ENCODE measurements around the gene CORO2B.

Gene CORO2B

GRCh38 chr15:68574046-68574445 lies 4.7 kb upstream of the CORO2B start:
- no peak for DNase-seq (ENCODE audit: low spot score)

- no peak for DNase-seq (ENCODE audit: low spot score)
These were observed 4.2 kb upstream of the CORO2B start for GRCh38 chr15:68574629-68575028.

- no peak for DNase-seq (ENCODE audit: low spot score)
These were observed 2.4 kb upstream of the CORO2B start for GRCh38 chr15:68576235-68576892.

- no peak for DNase-seq (ENCODE audit: low spot score)
These were observed 416 bp upstream of the CORO2B start for GRCh38 chr15:68578175-68578979.

- DNase-seq (ENCODE audit: low spot score) = no peak
These were observed 1.5 kb downstream of the CORO2B start for GRCh38 chr15:68580026-68580882.

- no peak for DNase-seq (ENCODE audit: low spot score)
These were observed 2.0 kb downstream of the CORO2B start for GRCh38 chr15:68580883-68581155.

- no peak for DNase-seq (ENCODE audit: low spot score)
These were observed 2.9 kb downstream of the CORO2B start for GRCh38 chr15:68581725-68582124.

GRCh38 chr15:68582236-68582635 lies 3.4 kb downstream of the CORO2B start:
- DNase-seq (ENCODE audit: low spot score) = no peak

GRCh38 chr15:68582864-68583263 lies 4.1 kb downstream of the CORO2B start:
- DNase-seq (ENCODE audit: low spot score) = no peak

- no peak for DNase-seq (ENCODE audit: low spot score)
These were observed 4.5 kb downstream of the CORO2B start for GRCh38 chr15:68583321-68583720.

GRCh38 chr15:68583936-68584755 lies 5.4 kb downstream of the CORO2B start:
- no peak for DNase-seq (ENCODE audit: low spot score)

GRCh38 chr15:68584756-68585573 lies 6.2 kb downstream of the CORO2B start:
- DNase-seq (ENCODE audit: low spot score) = no peak

GRCh38 chr15:68585574-68586273 lies 6.9 kb downstream of the CORO2B start:
- no peak for DNase-seq (ENCODE audit: low spot score)

GRCh38 chr15:68586274-68586961 lies 7.6 kb downstream of the CORO2B start:
- no peak for DNase-seq (ENCODE audit: low spot score)

GRCh38 chr15:68587769-68588385 lies 9.1 kb downstream of the CORO2B start:
- no peak for DNase-seq (ENCODE audit: low spot score)

- DNase-seq (ENCODE audit: low spot score) = no peak
These were observed 10.3 kb downstream of the CORO2B start for GRCh38 chr15:68589053-68589452.

- no peak for DNase-seq (ENCODE audit: low spot score)
These were observed 11.3 kb downstream of the CORO2B start for GRCh38 chr15:68589783-68590710.
